ENCODE data around the gene C5AR2. TPM values are rescaled to one million over a fixed set of nuclear protein-coding genes. Genes with fewer than 3 reads are reported as not detected.
"Not testable (repeated sequence)": the region's sequence is repeated elsewhere in the genome, so short reads cannot be mapped to it uniquely, and the experiment has no call there.

The C5AR2 gene
- total RNA-seq, 1 donor: not detected

DNA sequence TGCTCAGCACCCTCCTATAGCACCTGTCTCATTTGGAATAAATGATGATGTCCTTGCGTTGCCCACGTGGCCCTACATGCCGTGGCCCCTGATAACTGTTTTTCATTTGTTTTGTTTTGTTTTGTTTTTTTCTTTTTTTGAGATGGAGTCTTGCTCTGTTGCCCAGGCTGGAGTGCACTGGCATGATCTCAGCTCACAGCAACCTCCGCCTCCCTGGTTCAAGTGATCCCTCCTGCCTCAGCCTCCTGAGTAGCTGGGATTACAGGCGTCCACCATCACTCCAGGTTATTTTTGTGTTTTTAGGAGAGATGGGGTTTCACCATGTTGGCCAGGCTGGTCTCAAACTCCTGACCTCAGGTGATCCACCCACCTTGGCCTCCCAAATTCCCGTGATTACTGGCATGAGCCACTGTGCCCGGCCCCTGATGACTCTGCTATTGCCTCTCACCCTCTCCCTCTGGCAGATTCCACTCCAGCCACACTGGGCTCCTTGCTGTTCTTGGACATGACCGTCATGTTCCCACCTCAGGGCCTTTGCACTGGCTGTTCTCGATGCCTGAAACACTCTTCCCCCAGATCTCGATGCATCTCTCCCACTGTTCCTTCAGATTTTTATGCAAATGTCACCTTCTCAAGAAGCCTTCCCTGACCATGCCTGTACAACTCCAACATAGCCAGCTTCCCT is 7.4 kb downstream of the C5AR2 start:
- TF ChIP-seq, protein P1, sequence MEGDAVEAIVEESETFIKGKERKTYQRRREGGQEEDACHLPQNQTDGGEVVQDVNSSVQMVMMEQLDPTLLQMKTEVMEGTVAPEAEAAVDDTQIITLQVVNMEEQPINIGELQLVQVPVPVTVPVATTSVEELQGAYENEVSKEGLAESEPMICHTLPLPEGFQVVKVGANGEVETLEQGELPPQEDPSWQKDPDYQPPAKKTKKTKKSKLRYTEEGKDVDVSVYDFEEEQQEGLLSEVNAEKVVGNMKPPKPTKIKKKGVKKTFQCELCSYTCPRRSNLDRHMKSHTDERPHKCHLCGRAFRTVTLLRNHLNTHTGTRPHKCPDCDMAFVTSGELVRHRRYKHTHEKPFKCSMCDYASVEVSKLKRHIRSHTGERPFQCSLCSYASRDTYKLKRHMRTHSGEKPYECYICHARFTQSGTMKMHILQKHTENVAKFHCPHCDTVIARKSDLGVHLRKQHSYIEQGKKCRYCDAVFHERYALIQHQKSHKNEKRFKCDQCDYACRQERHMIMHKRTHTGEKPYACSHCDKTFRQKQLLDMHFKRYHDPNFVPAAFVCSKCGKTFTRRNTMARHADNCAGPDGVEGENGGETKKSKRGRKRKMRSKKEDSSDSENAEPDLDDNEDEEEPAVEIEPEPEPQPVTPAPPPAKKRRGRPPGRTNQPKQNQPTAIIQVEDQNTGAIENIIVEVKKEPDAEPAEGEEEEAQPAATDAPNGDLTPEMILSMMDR (IDR thresholded peaks at IDR 0.05; ENCODE audit: insufficient read depth, low read depth, low read length): no peak
- H3K4me3 ChIP-seq (ENCODE audit: low read depth, low read length): no peak overlapping the region
- DNase-seq (ENCODE audit: low read depth): no peak

DNA sequence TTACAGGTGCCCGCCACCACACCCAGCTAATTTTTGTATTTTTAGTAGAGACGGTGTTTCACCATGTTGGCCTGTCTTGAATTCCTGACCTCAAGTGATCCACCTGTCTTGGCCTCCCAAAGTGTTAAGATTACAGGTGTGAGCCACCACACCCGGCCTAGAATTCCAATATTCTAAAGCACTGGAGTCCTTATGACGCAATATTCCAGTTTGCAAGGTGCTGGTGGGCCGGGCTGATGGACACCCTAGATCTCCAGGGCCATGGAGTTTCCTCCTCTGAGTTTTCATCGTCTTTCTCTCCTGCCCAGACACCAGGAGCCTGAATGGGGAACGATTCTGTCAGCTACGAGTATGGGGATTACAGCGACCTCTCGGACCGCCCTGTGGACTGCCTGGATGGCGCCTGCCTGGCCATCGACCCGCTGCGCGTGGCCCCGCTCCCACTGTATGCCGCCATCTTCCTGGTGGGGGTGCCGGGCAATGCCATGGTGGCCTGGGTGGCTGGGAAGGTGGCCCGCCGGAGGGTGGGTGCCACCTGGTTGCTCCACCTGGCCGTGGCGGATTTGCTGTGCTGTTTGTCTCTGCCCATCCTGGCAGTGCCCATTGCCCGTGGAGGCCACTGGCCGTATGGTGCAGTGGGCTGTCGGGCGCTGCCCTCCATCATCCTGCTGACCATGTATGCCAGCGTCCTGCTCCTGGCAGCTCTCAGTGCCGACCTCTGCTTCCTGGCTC is 8.7 kb downstream of the C5AR2 start:
- H3K4me3 ChIP-seq (ENCODE audit: low read depth, low read length): no peak overlapping the region
- no peak for DNase-seq (ENCODE audit: low read depth)
- TF ChIP-seq, protein P1 (IDR thresholded peaks at IDR 0.05; ENCODE audit: insufficient read depth, low read depth, low read length): no peak

DNA sequence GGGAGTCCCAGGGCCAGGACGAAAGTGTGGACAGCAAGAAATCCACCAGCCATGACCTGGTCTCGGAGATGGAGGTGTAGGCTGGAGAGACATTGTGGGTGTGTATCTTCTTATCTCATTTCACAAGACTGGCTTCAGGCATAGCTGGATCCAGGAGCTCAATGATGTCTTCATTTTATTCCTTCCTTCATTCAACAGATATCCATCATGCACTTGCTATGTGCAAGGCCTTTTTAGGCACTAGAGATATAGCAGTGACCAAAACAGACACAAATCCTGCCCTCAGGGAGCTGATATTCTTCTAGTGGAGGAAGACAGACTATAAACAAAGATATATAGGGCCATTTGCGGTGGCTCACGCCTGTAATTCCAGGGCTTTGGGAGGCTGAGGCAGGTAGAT is 9.8 kb downstream of the C5AR2 start:
- TF ChIP-seq, protein P1 (IDR thresholded peaks at IDR 0.05; ENCODE audit: insufficient read depth, low read depth, low read length): no peak
- no peak overlapping the region for H3K4me3 ChIP-seq (ENCODE audit: low read depth, low read length)
- DNase-seq (ENCODE audit: low read depth): no peak

DNA sequence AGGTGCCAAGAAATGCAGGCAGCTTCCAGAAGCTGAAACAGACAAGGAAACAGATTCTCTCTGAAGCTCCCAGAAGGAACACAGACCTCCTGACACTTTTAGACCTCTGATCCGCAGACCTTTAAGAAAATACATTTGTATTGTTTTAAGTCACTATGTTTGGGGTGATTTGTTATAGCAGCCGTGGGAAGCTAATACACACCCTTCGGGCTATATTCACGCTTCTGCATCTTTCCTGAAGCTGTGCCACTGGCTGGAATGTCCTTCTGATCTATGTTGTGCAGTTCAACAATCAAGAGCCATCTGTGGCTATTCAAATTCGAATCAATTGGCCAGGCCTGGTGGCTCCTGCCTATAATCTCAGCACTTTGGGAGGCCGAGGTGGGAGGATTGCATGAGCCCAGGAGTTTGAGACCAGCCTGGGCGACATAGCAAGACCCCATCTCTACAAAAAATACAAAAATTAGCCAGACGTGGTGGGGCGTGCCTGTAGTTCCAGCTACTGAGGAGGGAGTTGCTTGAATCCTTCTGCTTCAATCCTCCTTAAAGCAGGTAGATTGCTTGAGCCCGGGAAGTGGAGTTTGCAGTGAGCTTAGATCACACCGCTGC is 11.3 kb downstream of the C5AR2 start:
- no peak overlapping the region for H3K4me3 ChIP-seq (ENCODE audit: low read depth, low read length)
- DNase-seq (ENCODE audit: low read depth): no peak
- TF ChIP-seq, protein P1 (IDR thresholded peaks at IDR 0.05; ENCODE audit: insufficient read depth, low read depth, low read length): no peak

DNA sequence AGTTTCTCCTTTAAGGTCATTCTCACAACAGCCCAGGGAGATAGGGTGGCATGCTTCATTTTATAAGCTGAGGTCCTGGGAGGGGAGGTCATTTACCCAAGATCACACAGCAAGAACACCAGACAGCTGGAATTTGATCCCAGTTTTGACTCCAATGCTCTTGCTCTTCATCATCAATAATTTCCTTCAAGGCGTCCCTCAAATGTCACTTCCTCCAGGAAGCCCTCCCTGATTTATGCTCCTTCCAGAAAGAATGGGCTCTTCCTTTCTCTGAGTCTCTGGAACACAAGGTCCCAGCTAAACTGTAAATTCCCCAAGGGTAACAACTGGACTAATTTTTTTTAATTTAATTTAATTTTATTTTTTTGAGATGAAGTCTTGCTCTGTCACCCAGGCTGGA is 12.4 kb downstream of the C5AR2 start:
- TF ChIP-seq, protein P1 (IDR thresholded peaks at IDR 0.05; ENCODE audit: insufficient read depth, low read depth, low read length): no peak
- DNase-seq (ENCODE audit: low read depth): no peak
- H3K4me3 ChIP-seq (ENCODE audit: low read depth, low read length): no peak overlapping the region

DNA sequence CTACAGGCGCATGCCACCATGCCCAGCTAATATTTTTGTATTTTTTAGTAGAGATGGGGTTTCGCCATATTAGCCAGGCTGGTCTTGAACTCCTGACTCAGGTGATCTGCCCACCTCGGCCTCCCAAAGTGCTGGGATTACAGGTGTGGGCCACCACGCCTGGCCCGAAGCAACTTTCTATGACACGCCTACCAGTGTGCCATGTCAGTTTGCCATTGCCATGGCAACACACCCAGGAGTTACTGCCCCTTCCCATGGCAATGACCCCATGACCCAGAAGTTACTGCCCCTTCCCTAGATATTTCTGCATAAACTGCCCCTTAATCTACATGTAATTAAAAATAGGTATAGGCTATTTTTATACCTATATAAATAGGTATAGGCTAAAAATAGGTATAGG is 14.0 kb downstream of the C5AR2 start:
- H3K4me3 ChIP-seq (ENCODE audit: low read depth, low read length); DNase-seq (ENCODE audit: low read depth): not testable (repeated sequence)

Measured in fibroblast of villous mesenchyme (primary cell).